ENCODE results near the gene ANXA2R. TPM values are rescaled to one million over a fixed set of nuclear protein-coding genes. Genes with fewer than 3 reads are reported as not detected.

ANXA2R gene
- total RNA-seq, 1 experiment from 2014 or later, result 0.72 TPM

DNA sequence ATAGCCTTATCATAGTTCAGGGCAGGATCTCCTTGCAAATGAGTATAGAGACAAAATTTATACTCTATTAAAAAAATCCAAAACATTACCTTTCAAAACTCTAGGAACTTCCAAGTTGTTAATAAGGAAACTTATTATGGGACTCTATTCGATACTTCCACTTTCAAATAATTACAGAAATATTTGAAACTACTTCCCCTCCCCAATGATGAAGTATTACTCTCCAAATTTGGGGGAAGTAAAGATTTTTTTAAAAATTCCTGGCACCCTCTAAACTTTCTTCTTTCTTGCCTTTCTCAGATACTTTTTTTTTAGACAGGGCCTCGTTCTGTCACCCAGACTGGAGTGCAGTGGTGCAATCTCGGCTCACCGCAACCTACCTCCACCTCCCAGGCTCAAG lies 35.1 kb downstream of the ANXA2R start (continued):
- TF ChIP-seq, protein P1, sequence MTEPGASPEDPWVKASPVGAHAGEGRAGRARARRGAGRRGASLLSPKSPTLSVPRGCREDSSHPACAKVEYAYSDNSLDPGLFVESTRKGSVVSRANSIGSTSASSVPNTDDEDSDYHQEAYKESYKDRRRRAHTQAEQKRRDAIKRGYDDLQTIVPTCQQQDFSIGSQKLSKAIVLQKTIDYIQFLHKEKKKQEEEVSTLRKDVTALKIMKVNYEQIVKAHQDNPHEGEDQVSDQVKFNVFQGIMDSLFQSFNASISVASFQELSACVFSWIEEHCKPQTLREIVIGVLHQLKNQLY (CRISPR knock-in tag; IDR thresholded peaks at IDR 0.05), result no peak
- TF ChIP-seq NFATC4 (CRISPR knock-in tag; IDR thresholded peaks at IDR 0.05) (no peak), ZNF263 (CRISPR knock-in tag; IDR thresholded peaks at IDR 0.05; ENCODE audit: low read depth) (no peak), TCF7 (CRISPR knock-in tag; IDR thresholded peaks at IDR 0.05; ENCODE audit: low read depth) (no peak), OVOL2 (CRISPR knock-in tag; IDR thresholded peaks at IDR 0.05; ENCODE audit: borderline replicate concordance) (no peak), FOXK1 (CRISPR knock-in tag; IDR thresholded peaks at IDR 0.05) (no peak), MXD4 (CRISPR knock-in tag; IDR thresholded peaks at IDR 0.05; ENCODE audit: borderline replicate concordance) (no peak), ZNF138 (CRISPR knock-in tag; conservative IDR thresholded peaks at IDR 0.05) (no peak), ZNF232 (CRISPR knock-in tag; IDR thresholded peaks at IDR 0.05) (no peak)
- TF ChIP-seq, protein P2, sequence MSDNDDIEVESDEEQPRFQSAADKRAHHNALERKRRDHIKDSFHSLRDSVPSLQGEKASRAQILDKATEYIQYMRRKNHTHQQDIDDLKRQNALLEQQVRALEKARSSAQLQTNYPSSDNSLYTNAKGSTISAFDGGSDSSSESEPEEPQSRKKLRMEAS (CRISPR knock-in tag; IDR thresholded peaks at IDR 0.05), result no peak
- TF ChIP-seq, protein P3, sequence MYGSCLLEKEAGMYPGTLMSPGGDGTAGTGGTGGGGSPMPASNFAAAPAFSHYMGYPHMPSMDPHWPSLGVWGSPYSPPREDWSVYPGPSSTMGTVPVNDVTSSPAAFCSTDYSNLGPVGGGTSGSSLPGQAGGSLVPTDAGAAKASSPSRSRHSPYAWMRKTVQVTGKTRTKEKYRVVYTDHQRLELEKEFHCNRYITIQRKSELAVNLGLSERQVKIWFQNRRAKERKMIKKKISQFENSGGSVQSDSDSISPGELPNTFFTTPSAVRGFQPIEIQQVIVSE (CRISPR knock-in tag; IDR thresholded peaks at IDR 0.05; ENCODE audit: borderline replicate concordance), result no peak
- TF ChIP-seq, protein P4, sequence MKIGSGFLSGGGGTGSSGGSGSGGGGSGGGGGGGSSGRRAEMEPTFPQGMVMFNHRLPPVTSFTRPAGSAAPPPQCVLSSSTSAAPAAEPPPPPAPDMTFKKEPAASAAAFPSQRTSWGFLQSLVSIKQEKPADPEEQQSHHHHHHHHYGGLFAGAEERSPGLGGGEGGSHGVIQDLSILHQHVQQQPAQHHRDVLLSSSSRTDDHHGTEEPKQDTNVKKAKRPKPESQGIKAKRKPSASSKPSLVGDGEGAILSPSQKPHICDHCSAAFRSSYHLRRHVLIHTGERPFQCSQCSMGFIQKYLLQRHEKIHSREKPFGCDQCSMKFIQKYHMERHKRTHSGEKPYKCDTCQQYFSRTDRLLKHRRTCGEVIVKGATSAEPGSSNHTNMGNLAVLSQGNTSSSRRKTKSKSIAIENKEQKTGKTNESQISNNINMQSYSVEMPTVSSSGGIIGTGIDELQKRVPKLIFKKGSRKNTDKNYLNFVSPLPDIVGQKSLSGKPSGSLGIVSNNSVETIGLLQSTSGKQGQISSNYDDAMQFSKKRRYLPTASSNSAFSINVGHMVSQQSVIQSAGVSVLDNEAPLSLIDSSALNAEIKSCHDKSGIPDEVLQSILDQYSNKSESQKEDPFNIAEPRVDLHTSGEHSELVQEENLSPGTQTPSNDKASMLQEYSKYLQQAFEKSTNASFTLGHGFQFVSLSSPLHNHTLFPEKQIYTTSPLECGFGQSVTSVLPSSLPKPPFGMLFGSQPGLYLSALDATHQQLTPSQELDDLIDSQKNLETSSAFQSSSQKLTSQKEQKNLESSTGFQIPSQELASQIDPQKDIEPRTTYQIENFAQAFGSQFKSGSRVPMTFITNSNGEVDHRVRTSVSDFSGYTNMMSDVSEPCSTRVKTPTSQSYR (CRISPR knock-in tag; IDR thresholded peaks at IDR 0.05), result no peak
- TF ChIP-seq, protein P5, sequence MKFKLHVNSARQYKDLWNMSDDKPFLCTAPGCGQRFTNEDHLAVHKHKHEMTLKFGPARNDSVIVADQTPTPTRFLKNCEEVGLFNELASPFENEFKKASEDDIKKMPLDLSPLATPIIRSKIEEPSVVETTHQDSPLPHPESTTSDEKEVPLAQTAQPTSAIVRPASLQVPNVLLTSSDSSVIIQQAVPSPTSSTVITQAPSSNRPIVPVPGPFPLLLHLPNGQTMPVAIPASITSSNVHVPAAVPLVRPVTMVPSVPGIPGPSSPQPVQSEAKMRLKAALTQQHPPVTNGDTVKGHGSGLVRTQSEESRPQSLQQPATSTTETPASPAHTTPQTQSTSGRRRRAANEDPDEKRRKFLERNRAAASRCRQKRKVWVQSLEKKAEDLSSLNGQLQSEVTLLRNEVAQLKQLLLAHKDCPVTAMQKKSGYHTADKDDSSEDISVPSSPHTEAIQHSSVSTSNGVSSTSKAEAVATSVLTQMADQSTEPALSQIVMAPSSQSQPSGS (CRISPR knock-in tag; IDR thresholded peaks at IDR 0.05; ENCODE audit: borderline replicate concordance, low read depth), result no peak
- TF ChIP-seq, protein P6, sequence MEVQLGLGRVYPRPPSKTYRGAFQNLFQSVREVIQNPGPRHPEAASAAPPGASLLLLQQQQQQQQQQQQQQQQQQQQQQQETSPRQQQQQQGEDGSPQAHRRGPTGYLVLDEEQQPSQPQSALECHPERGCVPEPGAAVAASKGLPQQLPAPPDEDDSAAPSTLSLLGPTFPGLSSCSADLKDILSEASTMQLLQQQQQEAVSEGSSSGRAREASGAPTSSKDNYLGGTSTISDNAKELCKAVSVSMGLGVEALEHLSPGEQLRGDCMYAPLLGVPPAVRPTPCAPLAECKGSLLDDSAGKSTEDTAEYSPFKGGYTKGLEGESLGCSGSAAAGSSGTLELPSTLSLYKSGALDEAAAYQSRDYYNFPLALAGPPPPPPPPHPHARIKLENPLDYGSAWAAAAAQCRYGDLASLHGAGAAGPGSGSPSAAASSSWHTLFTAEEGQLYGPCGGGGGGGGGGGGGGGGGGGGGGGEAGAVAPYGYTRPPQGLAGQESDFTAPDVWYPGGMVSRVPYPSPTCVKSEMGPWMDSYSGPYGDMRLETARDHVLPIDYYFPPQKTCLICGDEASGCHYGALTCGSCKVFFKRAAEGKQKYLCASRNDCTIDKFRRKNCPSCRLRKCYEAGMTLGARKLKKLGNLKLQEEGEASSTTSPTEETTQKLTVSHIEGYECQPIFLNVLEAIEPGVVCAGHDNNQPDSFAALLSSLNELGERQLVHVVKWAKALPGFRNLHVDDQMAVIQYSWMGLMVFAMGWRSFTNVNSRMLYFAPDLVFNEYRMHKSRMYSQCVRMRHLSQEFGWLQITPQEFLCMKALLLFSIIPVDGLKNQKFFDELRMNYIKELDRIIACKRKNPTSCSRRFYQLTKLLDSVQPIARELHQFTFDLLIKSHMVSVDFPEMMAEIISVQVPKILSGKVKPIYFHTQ (CRISPR knock-in tag; IDR thresholded peaks at IDR 0.05), result no peak
- TF ChIP-seq, protein P7, sequence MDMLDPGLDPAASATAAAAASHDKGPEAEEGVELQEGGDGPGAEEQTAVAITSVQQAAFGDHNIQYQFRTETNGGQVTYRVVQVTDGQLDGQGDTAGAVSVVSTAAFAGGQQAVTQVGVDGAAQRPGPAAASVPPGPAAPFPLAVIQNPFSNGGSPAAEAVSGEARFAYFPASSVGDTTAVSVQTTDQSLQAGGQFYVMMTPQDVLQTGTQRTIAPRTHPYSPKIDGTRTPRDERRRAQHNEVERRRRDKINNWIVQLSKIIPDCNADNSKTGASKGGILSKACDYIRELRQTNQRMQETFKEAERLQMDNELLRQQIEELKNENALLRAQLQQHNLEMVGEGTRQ (CRISPR knock-in tag; IDR thresholded peaks at IDR 0.05), result no peak

DNA sequence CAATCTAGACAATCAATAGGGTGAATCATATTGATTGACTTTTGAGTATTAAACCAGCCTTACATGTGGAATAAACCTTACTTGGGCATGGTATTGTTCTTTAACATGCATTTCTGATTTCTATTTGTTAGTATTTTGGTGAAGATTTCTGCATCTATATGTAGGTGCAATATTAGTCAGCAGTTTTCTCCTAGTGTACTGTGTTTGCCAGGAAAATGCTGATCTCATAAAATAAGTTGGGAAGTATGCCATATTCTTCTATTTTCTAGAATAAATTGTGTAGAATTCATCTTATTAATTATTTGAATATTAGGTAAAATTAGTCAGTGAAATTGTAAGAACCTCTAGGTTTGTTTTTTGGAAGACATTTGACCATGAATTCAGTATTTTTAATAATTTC lies 38.4 kb downstream of the ANXA2R start:
- TF ChIP-seq, protein P8, sequence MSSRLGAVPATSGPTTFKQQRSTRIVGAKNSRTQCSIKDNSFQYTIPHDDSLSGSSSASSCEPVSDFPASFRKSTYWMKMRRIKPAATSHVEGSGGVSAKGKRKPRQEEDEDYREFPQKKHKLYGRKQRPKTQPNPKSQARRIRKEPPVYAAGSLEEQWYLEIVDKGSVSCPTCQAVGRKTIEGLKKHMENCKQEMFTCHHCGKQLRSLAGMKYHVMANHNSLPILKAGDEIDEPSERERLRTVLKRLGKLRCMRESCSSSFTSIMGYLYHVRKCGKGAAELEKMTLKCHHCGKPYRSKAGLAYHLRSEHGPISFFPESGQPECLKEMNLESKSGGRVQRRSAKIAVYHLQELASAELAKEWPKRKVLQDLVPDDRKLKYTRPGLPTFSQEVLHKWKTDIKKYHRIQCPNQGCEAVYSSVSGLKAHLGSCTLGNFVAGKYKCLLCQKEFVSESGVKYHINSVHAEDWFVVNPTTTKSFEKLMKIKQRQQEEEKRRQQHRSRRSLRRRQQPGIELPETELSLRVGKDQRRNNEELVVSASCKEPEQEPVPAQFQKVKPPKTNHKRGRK (CRISPR knock-in tag; IDR thresholded peaks at IDR 0.05; ENCODE audit: borderline replicate concordance), result no peak
- no peak for TF ChIP-seq SMAD3 (CRISPR knock-in tag; IDR thresholded peaks at IDR 0.05; ENCODE audit: borderline replicate concordance)
- no peak for TF ChIP-seq ZNF416 (CRISPR knock-in tag; IDR thresholded peaks at IDR 0.05)
- TF ChIP-seq TCF7 (CRISPR knock-in tag; IDR thresholded peaks at IDR 0.05; ENCODE audit: low read depth), result no peak
- TF ChIP-seq MXD4 (CRISPR knock-in tag; IDR thresholded peaks at IDR 0.05; ENCODE audit: borderline replicate concordance), result no peak
- no peak for TF ChIP-seq ZNF121 (CRISPR knock-in tag; IDR thresholded peaks at IDR 0.05)
- TF ChIP-seq, protein P9, sequence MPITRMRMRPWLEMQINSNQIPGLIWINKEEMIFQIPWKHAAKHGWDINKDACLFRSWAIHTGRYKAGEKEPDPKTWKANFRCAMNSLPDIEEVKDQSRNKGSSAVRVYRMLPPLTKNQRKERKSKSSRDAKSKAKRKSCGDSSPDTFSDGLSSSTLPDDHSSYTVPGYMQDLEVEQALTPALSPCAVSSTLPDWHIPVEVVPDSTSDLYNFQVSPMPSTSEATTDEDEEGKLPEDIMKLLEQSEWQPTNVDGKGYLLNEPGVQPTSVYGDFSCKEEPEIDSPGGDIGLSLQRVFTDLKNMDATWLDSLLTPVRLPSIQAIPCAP (CRISPR knock-in tag; IDR thresholded peaks at IDR 0.05), result no peak
- Mint-ChIP-seq H3K27ac (no peak overlapping the region), H3K36me3 (no peaks in the 10 kb centered on the region), H3K4me3 (no peak overlapping the region), H3K9me3 (peaks cover 3% of the 10 kb centered on the region; the same call in 1 of the 2 replicates), H3K27me3 (ENCODE audit: low read depth) (peaks cover 96% of the 10 kb centered on the region), H3K4me1 (peaks cover 22% of the 10 kb centered on the region)
- no peak for ATAC-seq
- ChIA-PET CTCF (no interaction called here), POLR2A (no interaction called here)
- no peak for DNase-seq (ENCODE audit: low spot score)
